Measurements from ENCODE around the gene SOX12. TPM values are rescaled to one million over a fixed set of nuclear protein-coding genes. Genes with fewer than 3 reads are reported as not detected.
A peak's percentile ranks its signal among the peaks of the same experiment; 100 is the strongest.

The SOX12 gene
- total RNA-seq, 4 donors from 2014 or later, result 2.4 to 21.9 (median 7.4) TPM

DNA sequence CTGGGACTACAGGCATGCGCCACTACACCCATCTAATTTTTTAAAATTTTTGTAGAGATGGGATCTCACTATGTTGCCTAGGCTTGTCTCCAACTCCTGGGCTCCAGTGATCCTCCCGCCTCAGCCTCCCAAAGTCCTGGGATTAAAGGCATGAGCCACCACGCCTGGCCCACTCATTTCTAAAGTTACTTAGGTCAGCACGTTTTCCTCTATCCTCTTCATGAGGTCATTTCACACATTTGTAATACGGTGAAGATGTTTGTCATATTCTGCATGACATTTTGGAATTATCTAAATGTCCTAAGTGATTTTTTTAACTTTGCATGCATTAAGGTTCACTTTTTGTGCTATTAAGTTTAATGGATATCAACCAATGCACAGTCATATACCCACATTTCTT lies 11.9 kb upstream of the SOX12 start:
- DNase-seq, result no peak

DNA sequence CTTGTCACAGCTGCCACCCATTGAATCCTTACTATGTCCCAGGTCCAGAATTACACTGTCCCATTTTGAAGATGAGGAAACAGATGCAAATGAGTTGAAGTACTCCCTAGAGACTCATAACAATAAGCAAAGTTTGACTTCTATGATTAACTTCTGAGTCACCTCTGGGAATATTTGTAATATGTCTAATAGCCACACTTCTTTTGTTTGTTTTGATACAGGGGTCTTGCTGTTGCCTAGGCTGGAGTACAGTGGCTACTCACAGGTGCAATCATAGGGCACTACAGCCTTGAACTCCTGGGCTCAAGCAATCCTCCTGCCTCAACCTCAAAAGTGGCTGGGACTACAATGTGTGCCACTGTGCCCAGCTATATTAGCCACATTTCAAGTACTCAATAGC lies 11.4 kb upstream of the SOX12 start:
- TF ChIP-seq, protein P1, sequence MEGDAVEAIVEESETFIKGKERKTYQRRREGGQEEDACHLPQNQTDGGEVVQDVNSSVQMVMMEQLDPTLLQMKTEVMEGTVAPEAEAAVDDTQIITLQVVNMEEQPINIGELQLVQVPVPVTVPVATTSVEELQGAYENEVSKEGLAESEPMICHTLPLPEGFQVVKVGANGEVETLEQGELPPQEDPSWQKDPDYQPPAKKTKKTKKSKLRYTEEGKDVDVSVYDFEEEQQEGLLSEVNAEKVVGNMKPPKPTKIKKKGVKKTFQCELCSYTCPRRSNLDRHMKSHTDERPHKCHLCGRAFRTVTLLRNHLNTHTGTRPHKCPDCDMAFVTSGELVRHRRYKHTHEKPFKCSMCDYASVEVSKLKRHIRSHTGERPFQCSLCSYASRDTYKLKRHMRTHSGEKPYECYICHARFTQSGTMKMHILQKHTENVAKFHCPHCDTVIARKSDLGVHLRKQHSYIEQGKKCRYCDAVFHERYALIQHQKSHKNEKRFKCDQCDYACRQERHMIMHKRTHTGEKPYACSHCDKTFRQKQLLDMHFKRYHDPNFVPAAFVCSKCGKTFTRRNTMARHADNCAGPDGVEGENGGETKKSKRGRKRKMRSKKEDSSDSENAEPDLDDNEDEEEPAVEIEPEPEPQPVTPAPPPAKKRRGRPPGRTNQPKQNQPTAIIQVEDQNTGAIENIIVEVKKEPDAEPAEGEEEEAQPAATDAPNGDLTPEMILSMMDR (IDR thresholded peaks at IDR 0.05), result no peak
- no peak for TF ChIP-seq POLR2A (IDR thresholded peaks at IDR 0.05)
- DNase-seq, result no peak
- no peaks in the 10 kb centered on the region for H3K4me1 ChIP-seq
- H3K36me3 ChIP-seq, result no peaks in the 10 kb centered on the region
- H3K9me3 ChIP-seq, result no peaks in the 10 kb centered on the region
- H3K27me3 ChIP-seq, result no peaks in the 10 kb centered on the region
- H3K4me3 ChIP-seq, result no peak overlapping the region
- no peak overlapping the region for H3K27ac ChIP-seq
- intact Hi-C loops (cut with DNase I; ENCODE audit: low total_unique reads), result no loop called here

More for the DNA sequence above, 11.9 kb upstream of the SOX12 start:
- H3K27ac ChIP-seq, result no peak overlapping the region
- intact Hi-C loops (cut with DNase I; ENCODE audit: low total_unique reads), result no loop called here
- no peaks in the 10 kb centered on the region for H3K36me3 ChIP-seq
- H3K4me1 ChIP-seq, result no peaks in the 10 kb centered on the region
- H3K4me3 ChIP-seq, result no peak overlapping the region
- H3K27me3 ChIP-seq, result no peaks in the 10 kb centered on the region
- H3K9me3 ChIP-seq, result no peaks in the 10 kb centered on the region
- TF ChIP-seq, protein P1 (IDR thresholded peaks at IDR 0.05), result no peak
- no peak for TF ChIP-seq POLR2A (IDR thresholded peaks at IDR 0.05)

DNA sequence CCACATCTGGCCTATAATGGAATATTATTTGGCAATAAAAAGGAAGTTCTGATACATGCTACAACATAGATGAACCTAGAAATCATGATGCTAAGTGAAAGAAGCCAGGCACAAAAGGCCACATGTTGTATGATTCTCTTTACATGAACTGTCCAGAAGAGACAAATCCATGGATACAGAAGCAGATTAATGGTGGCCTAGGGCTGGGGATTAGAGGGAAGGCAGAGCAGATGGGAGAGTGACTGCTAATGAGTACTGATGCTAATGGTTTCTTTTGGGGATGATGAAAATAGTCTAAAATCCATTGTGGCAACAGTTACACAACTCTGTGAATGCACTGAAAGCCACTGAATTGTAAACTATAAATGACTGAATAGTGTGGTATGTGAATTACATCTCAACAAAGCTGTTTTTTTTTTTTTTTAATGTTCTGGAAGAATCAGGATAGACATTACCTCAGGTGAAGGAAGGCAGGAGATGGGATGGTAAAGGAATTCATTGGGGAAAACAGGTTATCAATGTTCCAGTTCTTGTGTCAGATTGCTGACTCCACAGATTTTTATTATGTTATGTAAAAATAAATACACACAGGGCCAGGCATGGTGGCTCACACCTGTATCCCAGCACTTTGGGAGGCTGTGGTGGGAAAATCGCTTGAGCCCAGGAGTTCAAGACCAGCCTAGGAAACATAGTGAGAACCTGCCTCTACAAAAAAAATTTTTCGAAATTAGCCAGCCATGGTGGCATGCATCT lies 8.9 kb upstream of the SOX12 start:
- Histone ChIP-seq H3K27ac (no peak overlapping the region), H3K4me3 (no peak overlapping the region), H3K27me3 (no peaks in the 10 kb centered on the region), H3K4me1 (no peaks in the 10 kb centered on the region), H3K36me3 (no peaks in the 10 kb centered on the region), H3K9me3 (no peaks in the 10 kb centered on the region)
- no peak for DNase-seq
- intact Hi-C loops (cut with DNase I; ENCODE audit: low total_unique reads), result no loop called here
- TF ChIP-seq POLR2A (IDR thresholded peaks at IDR 0.05), result no peak
- TF ChIP-seq, protein P1 (IDR thresholded peaks at IDR 0.05), result no peak

DNA sequence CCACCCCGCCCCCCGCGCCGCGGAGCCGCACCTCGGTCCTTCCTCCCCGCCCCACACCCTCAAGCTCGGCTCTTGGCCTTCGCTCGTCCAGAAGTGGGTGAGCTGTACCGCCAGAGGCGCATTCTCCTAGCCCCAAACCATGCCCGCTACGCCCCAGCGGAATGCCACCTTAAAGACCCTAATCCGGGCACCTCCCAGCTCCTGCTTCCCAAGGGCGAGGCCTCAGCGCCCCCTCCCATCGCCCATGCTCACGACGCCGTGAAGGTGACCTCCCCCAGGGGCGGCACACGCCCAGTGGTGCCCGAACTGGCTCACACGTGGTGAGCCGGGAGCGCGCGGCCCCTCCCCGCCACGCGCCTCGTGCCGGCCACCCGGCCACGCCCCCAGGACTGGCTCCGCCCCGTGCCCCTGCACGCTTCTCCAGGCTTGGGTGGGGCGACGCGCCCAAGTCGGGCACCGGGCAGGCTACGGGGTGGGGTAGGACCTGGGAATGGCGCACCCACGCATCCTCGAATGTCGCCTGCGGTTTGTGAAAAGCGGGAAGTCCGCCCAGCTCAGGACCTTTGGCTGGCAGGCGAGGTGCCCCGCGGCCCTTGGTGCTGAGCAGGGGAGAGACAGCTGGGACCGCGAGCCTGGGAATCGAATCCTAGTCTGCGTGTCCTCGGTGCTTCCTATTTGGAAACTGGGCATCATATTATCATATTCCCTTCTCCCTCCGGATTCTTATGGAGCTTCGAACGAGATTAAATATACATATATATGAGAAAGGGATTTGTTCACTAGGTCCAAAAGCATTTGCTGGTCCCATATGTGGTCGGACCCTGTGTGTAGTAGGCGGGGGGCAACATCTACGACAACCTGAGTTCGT lies 941 bp upstream of the SOX12 start:
- Histone ChIP-seq H3K27ac (peak overlapping the region; percentile 96 to 98), H3K27me3 (no peaks in the 10 kb centered on the region), H3K36me3 (no peaks in the 10 kb centered on the region), H3K9me3 (no peaks in the 10 kb centered on the region), H3K4me3 (peak overlapping the region; percentile 42 to 85), H3K4me1 (no peaks in the 10 kb centered on the region)
- peak; percentile 57 to 76 for TF ChIP-seq POLR2A (IDR thresholded peaks at IDR 0.05)
- TF ChIP-seq, protein P1 (IDR thresholded peaks at IDR 0.05), result peak in 2 of 4 experiments; percentile 43
- peak; percentile 87 to 89 for DNase-seq
- intact Hi-C loops (cut with DNase I; ENCODE audit: low total_unique reads), result no loop called here

All from uterus (tissue), 4 donors.